Epithelial cell of proximal tubule (primary cell): Measurements from ENCODE around the gene LRRC8D. TPM values are rescaled to one million over a fixed set of nuclear protein-coding genes. Genes with fewer than 3 reads are reported as not detected.

ENCODE experiments used
- DNase-seq: peaks from one replicate; pipeline ENCODE4 v3.0.0-alpha.2; 2011; ENCODE audit warnings: low read depth
- H3K4me3 ChIP-seq: 2 replicates; pipeline ENCODE4 v1.5.1; 2011; ENCODE audit warnings: low read depth, mild to moderate bottlenecking, low read length
- CTCF ChIP-seq: conservative IDR thresholded peaks from 2 replicates; pipeline ENCODE4 v1.5.1; 2012; ENCODE audit warnings: low read depth, mild to moderate bottlenecking, low read length
- total RNA-seq: library from RNA; depleted of rRNA; stranded (reverse); fragments of >200 nt; gene quantifications from 2 replicates; pipeline ENCODE4 v1.2.3, GENCODE V29; 2015

The LRRC8D gene
- total RNA-seq, 1 donor from 2014 or later, result 33.8 TPM

GRCh38 chr1:89887713-89888112 is 66.9 kb downstream of the LRRC8D start:
- no peak for TF ChIP-seq CTCF
- no peak overlapping the region for H3K4me3 ChIP-seq

GRCh38 chr1:89888480-89889322 is 67.9 kb downstream of the LRRC8D start:
- no peak for DNase-seq
- TF ChIP-seq CTCF, result no peak
- H3K4me3 ChIP-seq, result no peak overlapping the region

More at GRCh38 chr1:89887713-89888112, 66.9 kb downstream of the LRRC8D start:
- no peak for DNase-seq

- no peak for TF ChIP-seq CTCF
- no peak for DNase-seq
- H3K4me3 ChIP-seq, result no peak overlapping the region
Observed at GRCh38 chr1:89889323-89889615, 68.4 kb downstream of the LRRC8D start.

- no peak for DNase-seq
- H3K4me3 ChIP-seq, result no peak overlapping the region
- no peak for TF ChIP-seq CTCF
Observed at GRCh38 chr1:89890085-89890752, 69.4 kb downstream of the LRRC8D start.

- no peak overlapping the region for H3K4me3 ChIP-seq
- no peak for DNase-seq
- no peak for TF ChIP-seq CTCF
Observed at GRCh38 chr1:89892816-89893215, 72.0 kb downstream of the LRRC8D start.

GRCh38 chr1:89894210-89895201 is 73.7 kb downstream of the LRRC8D start:
- no peak overlapping the region for H3K4me3 ChIP-seq
- DNase-seq, result no peak
- TF ChIP-seq CTCF, result no peak
